Measurements from ENCODE around the gene XRCC2.

DNA sequence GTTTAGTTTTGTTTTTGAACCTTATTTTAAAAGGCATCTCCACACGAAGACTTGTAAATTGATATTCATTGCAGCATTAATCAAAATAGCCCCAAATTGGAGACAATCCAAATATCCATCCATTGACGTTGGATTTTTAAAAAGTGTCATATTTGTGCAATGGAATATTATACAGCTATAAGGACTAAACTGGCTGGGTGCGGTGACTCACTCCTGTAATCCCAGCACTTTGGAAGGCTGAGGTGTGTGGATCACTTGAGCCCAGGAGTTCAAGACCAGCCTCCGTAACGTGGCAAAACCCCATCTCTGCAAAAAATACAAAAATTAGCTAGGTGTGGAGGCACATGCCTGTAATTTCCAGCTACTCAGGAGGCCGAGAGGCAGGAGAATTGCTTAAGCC lies 35.1 kb downstream of the XRCC2 start:
- TF ChIP-seq, protein P1, sequence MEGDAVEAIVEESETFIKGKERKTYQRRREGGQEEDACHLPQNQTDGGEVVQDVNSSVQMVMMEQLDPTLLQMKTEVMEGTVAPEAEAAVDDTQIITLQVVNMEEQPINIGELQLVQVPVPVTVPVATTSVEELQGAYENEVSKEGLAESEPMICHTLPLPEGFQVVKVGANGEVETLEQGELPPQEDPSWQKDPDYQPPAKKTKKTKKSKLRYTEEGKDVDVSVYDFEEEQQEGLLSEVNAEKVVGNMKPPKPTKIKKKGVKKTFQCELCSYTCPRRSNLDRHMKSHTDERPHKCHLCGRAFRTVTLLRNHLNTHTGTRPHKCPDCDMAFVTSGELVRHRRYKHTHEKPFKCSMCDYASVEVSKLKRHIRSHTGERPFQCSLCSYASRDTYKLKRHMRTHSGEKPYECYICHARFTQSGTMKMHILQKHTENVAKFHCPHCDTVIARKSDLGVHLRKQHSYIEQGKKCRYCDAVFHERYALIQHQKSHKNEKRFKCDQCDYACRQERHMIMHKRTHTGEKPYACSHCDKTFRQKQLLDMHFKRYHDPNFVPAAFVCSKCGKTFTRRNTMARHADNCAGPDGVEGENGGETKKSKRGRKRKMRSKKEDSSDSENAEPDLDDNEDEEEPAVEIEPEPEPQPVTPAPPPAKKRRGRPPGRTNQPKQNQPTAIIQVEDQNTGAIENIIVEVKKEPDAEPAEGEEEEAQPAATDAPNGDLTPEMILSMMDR (IDR thresholded peaks at IDR 0.05) = no peak
- no peak for TF ChIP-seq POLR2AphosphoS5 (IDR thresholded peaks at IDR 0.05)
- no peak for TF ChIP-seq POLR2A (IDR thresholded peaks at IDR 0.05)
- TF ChIP-seq EP300 (IDR thresholded peaks at IDR 0.05) = no peak
